Left lobe of liver (tissue), 2 donors: Measurements from ENCODE around the gene CHRD. TPM values are rescaled to one million over a fixed set of nuclear protein-coding genes. Genes with fewer than 3 reads are reported as not detected.

Source experiments
- ATAC-seq: fragments of 200-7000 bp; cut with Tn5 transposase; one replicate; pipeline ENCODE4 v1.9.1; 2020; ENCODE audit warnings: mild to moderate bottlenecking, moderate library complexity
- DNase-seq: peaks from one replicate; pipeline ENCODE4 v3.0.0-alpha.2; 2020; ENCODE audit warnings: low spot score
- total RNA-seq: library from RNA; stranded (reverse); gene quantifications from one replicate; pipeline ENCODE4 v1.2.1, GENCODE V29; 2021
- donor health status: DM: no; HTN: no; CAD: no; lungs with moderate emphysema.
- donor health status: DM: no; HTN: yes; CAD: no.

Gene CHRD
- total RNA-seq, 1 donor from 2014 or later = 88.3 TPM

- no peak for ATAC-seq
- DNase-seq = no peak
These were observed 19.6 kb upstream of the CHRD start for GRCh38 chr3:184360070-184360928.

- peak; percentile 44 for DNase-seq
- ATAC-seq = no peak
These were observed 18.8 kb upstream of the CHRD start for GRCh38 chr3:184360929-184361531.

- ATAC-seq = peak; percentile 66
- DNase-seq = peak; percentile 65
These were observed 18.3 kb upstream of the CHRD start, which contains the start of the genes CLCN2 and POLR2H for GRCh38 chr3:184361532-184361931. Gene CLCN2 (minus strand): TSS chr3:184361605. CDS start chr3:184361479, 126 bp downstream. Gene POLR2H (plus strand): TSS chr3:184361710. CDS start chr3:184363493, 1,783 bp downstream.

- ATAC-seq (peak; percentile 47), DNase-seq (peak; percentile 79)
These were observed 17.8 kb upstream of the CHRD start for GRCh38 chr3:184361932-184362667.

GRCh38 chr3:184362668-184363546 lies 16.9 kb upstream of the CHRD start:
- ATAC-seq (peak; percentile 74), DNase-seq (peak; percentile 97)

- ATAC-seq = no peak
- no peak for DNase-seq
These were observed 13.1 kb upstream of the CHRD start for GRCh38 chr3:184366619-184367289.

GRCh38 chr3:184368116-184368515 lies 11.7 kb upstream of the CHRD start:
- no peak for ATAC-seq
- DNase-seq = no peak

GRCh38 chr3:184368586-184369183 lies 11.2 kb upstream of the CHRD start:
- peak; percentile 85 for ATAC-seq
- DNase-seq = peak; percentile 79

- DNase-seq (peak; percentile 85), ATAC-seq (peak; percentile 94)
These were observed 8.3 kb upstream of the CHRD start for GRCh38 chr3:184371570-184372018.

- ATAC-seq = no peak
- DNase-seq = no peak
These were observed 7.5 kb upstream of the CHRD start for GRCh38 chr3:184372296-184372821.

- DNase-seq (no peak), ATAC-seq (no peak)
These were observed 6.9 kb upstream of the CHRD start for GRCh38 chr3:184372911-184373310.

GRCh38 chr3:184373422-184373821 lies 6.4 kb upstream of the CHRD start:
- ATAC-seq (no peak), DNase-seq (no peak)

GRCh38 chr3:184375747-184376461 lies 4.0 kb upstream of the CHRD start:
- DNase-seq (no peak), ATAC-seq (no peak)

- no peak for DNase-seq
- ATAC-seq = no peak
These were observed 2.5 kb upstream of the CHRD start for GRCh38 chr3:184377374-184377773.

GRCh38 chr3:184377882-184378445 lies 1.9 kb upstream of the CHRD start, which contains the start of gene THPO:
Gene THPO (minus strand): TSS chr3:184378207. CDS start chr3:184376259, 1,948 bp downstream.
- DNase-seq = peak; percentile 93
- ATAC-seq = peak; percentile 84

- ATAC-seq (no peak), DNase-seq (no peak)
These were observed 1.1 kb upstream of the CHRD start for GRCh38 chr3:184378651-184379357.

- ATAC-seq = peak; percentile 52
- DNase-seq = peak; percentile 76
These were observed 352 bp downstream of the CHRD start for GRCh38 chr3:184380185-184380626.
